HepG2 (cell line): ENCODE measurements around the gene CYB5D1. TPM values are rescaled to one million over a fixed set of nuclear protein-coding genes. Genes with fewer than 3 reads are reported as not detected.

Experiments
- E2F5 ChIP-seq: sonication (generic); formaldehyde crosslinking; conservative IDR thresholded peaks from 2 replicates; pipeline ENCODE4 v1.4.0; 2020; ENCODE audit warnings: missing genetic modification reagents
- GMEB2 ChIP-seq: IDR thresholded peaks from 2 replicates; pipeline ENCODE4 v1.6.1; 2016; ENCODE audit warnings: missing biosample characterization, missing genetic modification reagents, low read depth
- GZF1 ChIP-seq: sonication (generic); formaldehyde crosslinking; IDR thresholded peaks from 2 replicates; pipeline ENCODE4 v1.5.1; 2020; ENCODE audit warnings: mild to moderate bottlenecking, missing genetic modification reagents
- MAF1 ChIP-seq: sonication (generic); formaldehyde crosslinking; IDR thresholded peaks from 2 replicates; pipeline ENCODE4 v1.5.0; 2020; ENCODE audit warnings: missing genetic modification reagents, borderline replicate concordance
- NCOR1 ChIP-seq: fragments of 200-600 bp; sonication (generic); IDR thresholded peaks from 2 replicates; pipeline ENCODE4 v1.7.0; 2017; ENCODE audit warnings: antibody characterized with exemption, low read length, borderline replicate concordance
- NFKBIZ ChIP-seq: IDR thresholded peaks from 2 replicates; pipeline ENCODE4 v1.6.1; 2018; ENCODE audit warnings: missing genetic modification reagents, missing compliant biosample characterization
- NKX3-1 ChIP-seq: sonication (generic); formaldehyde crosslinking; IDR thresholded peaks from 2 replicates; pipeline ENCODE4 v1.5.0; 2020; ENCODE audit warnings: missing genetic modification reagents
- PHB2 ChIP-seq: fragments of 450-650 bp; IDR thresholded peaks from 2 replicates; pipeline ENCODE4 v1.6.1; 2018; ENCODE audit not compliant: partially characterized antibody
- PTBP1 ChIP-seq: fragments of 200-400 bp; formaldehyde crosslinking; IDR thresholded peaks from 2 replicates; pipeline ENCODE4 v1.6.1; 2018; ENCODE audit warnings: low read length, low read depth; ENCODE audit not compliant: poor library complexity, severe bottlenecking
- RARA ChIP-seq: IDR thresholded peaks from 2 replicates; pipeline ENCODE4 v1.6.1; 2016; ENCODE audit warnings: missing genetic modification reagents, missing compliant biosample characterization
- SOX13 ChIP-seq, 3 experiments: fragments of 450-650 bp in 1 of 3; sonication (generic) in 1 of 3; formaldehyde crosslinking in 1 of 3; IDR thresholded peaks in 2 of 3; conservative IDR thresholded peaks in 1 of 3; 2 replicates each; pipeline versions ENCODE4 v1.5.0 to v1.6.1; 2016 to 2020; ENCODE audit warnings: antibody characterized with exemption in 1 of 3, mild to moderate bottlenecking in 1 of 3, missing compliant biosample characterization in 1 of 3, missing genetic modification reagents in 1 of 3, moderate library complexity in 1 of 3
- U2AF1 ChIP-seq: fragments of 200-400 bp; formaldehyde crosslinking; optimal IDR thresholded peaks from 2 replicates; pipeline ENCODE3; 2017; ENCODE audit warnings: mild to moderate bottlenecking, low read depth, low read length
- ZBTB14 ChIP-seq: sonication (generic); formaldehyde crosslinking; IDR thresholded peaks from 2 replicates; pipeline ENCODE4 v1.4.0; 2020; ENCODE audit warnings: missing genetic modification reagents
- ZBTB49 ChIP-seq: sonication (generic); formaldehyde crosslinking; IDR thresholded peaks from 2 replicates; pipeline ENCODE4 v1.4.0; 2020; ENCODE audit warnings: missing genetic modification reagents, borderline replicate concordance
- ZNF101 ChIP-seq: sonication (generic); formaldehyde crosslinking; IDR thresholded peaks from 2 replicates; pipeline ENCODE4 v1.4.0; 2020; ENCODE audit warnings: mild to moderate bottlenecking, low read depth, missing genetic modification reagents, borderline replicate concordance
- ZNF431 ChIP-seq: sonication (generic); formaldehyde crosslinking; IDR thresholded peaks from 2 replicates; pipeline ENCODE4 v1.9.0; 2022; ENCODE audit warnings: missing genetic modification reagents, low read depth, mild to moderate bottlenecking, borderline replicate concordance
- ZNF567 ChIP-seq: sonication (generic); formaldehyde crosslinking; IDR thresholded peaks from 2 replicates; pipeline ENCODE4 v1.8.1; 2023; ENCODE audit warnings: mild to moderate bottlenecking, missing genetic modification reagents, borderline replicate concordance
- ZNF83 ChIP-seq: sonication (generic); formaldehyde crosslinking; IDR thresholded peaks from 2 replicates; pipeline ENCODE4 v1.4.0; 2020; ENCODE audit warnings: missing genetic modification reagents, mild to moderate bottlenecking, borderline replicate concordance
- polyA plus RNA-seq, 8 experiments: library from polyadenylated mRNA; depleted of rRNA in 3 of 8; stranded (reverse) in 7 of 8; unstranded in 1 of 8; fragments of >200 nt; fragmentation: Illumina TruSeq in 4 of 8; extraction: Trizol in 4 of 8; gene quantifications; 2 replicates each; pipeline versions ENCODE4 v1.2.1 to v1.2.3, GENCODE V29; 2011 to 2016; ENCODE audit warnings: low read depth in 4 of 8, missing spikeins in 1 of 8, mixed read lengths in 1 of 8; ENCODE audit not compliant: insufficient read depth in 1 of 8
- total RNA-seq, 5 experiments: library from RNA; depleted of rRNA; stranded (reverse); fragments of >200 nt; fragmentation: Illumina TruSeq; extraction: Trizol; gene quantifications; 2 replicates each; pipeline ENCODE4 v1.2.3, GENCODE V29; 2016; ENCODE audit warnings: low read depth in 1 of 5

The CYB5D1 gene
- total and polyA plus RNA-seq, 2 of the 13 experiments (the other 11 are each of a cell fraction or from before 2014, with no cell fraction given), result 8.9 to 17.0 TPM

GRCh38 chr17:7835814-7836595 lies 21.8 kb upstream of the CYB5D1 start (continued):
- TF ChIP-seq ZNF83 (CRISPR knock-in tag) (peak; percentile 33; the same call in 1 of the 2 replicates), NFKBIZ (no peak), ZBTB49 (CRISPR knock-in tag) (no peak), RARA (CRISPR knock-in tag) (peak; percentile 41; the same call in 1 of the 2 replicates), NCOR1 (no peak), SOX13 (IDR thresholded peaks at IDR 0.05) (no peak), SOX13 (CRISPR knock-in tag; conservative IDR thresholded peaks at IDR 0.05 in 1 of 2, IDR thresholded peaks at IDR 0.05 in 1 of 2) (no peak), ZNF101 (peak; percentile 29; the same call in 1 of the 2 replicates), PTBP1 (peak; percentile 54), GMEB2 (CRISPR knock-in tag) (no peak), E2F5 (CRISPR knock-in tag) (no peak), GZF1 (CRISPR knock-in tag) (peak; percentile 4; the same call in 1 of the 2 replicates), ZNF431 (CRISPR knock-in tag) (no peak), ZBTB14 (CRISPR knock-in tag) (peak; percentile 34; the same call in 1 of the 2 replicates), PHB2 (no peak), NKX3-1 (peak; percentile 39; the same call in 1 of the 2 replicates), U2AF1 (peak; percentile 56), MAF1 (CRISPR knock-in tag) (0 out of 2 replicates have a peak, but pooled peaks have one; percentile 73), ZNF567 (CRISPR knock-in tag) (peak; percentile 43; the same call in 1 of the 2 replicates)
